ENCODE results near the gene MTA3.

MTA3 gene

GRCh38 chr2:42789751-42790150 is 221.3 kb downstream of the MTA3 start:
- DNase-seq, result no peak

- no peak for DNase-seq
These were observed 223.2 kb downstream of the MTA3 start for GRCh38 chr2:42791606-42792005.

- peak; percentile 53 to 81 (median 76) for DNase-seq
These were observed 223.7 kb downstream of the MTA3 start for GRCh38 chr2:42792087-42792582.

- DNase-seq, result peak; percentile 70 to 84 (median 74)
These were observed 224.3 kb downstream of the MTA3 start, which contains the start of gene HAAO for GRCh38 chr2:42792583-42793333. Gene HAAO, minus strand, starts transcription at chr2:42792583. Its CDS starts 47 bp downstream, at chr2:42792536.

GRCh38 chr2:42793334-42794270 is 225.2 kb downstream of the MTA3 start:
- peak in 3 of 4 experiments; percentile 25 to 39 (median 31) for DNase-seq

GRCh38 chr2:42794271-42795046 is 226.0 kb downstream of the MTA3 start:
- no peak for DNase-seq

- DNase-seq, result no peak
These were observed 226.8 kb downstream of the MTA3 start for GRCh38 chr2:42795275-42795674.

GRCh38 chr2:42795841-42796301 is 227.4 kb downstream of the MTA3 start:
- DNase-seq, result peak in 3 of 4 experiments; percentile 17 to 56 (median 52)

- DNase-seq, result no peak
These were observed 228.2 kb downstream of the MTA3 start for GRCh38 chr2:42796427-42797248.

- no peak for DNase-seq
These were observed 228.8 kb downstream of the MTA3 start for GRCh38 chr2:42797281-42797680.

- no peak for DNase-seq
These were observed 231.4 kb downstream of the MTA3 start for GRCh38 chr2:42799881-42800280.

GRCh38 chr2:42800461-42800962 is 232.1 kb downstream of the MTA3 start:
- DNase-seq, result no peak

- peak in 3 of 4 experiments; percentile 28 to 40 (median 33) for DNase-seq
These were observed 232.5 kb downstream of the MTA3 start for GRCh38 chr2:42800981-42801380.

GRCh38 chr2:42801381-42801780 is 232.9 kb downstream of the MTA3 start:
- DNase-seq, result no peak

GRCh38 chr2:42802150-42802549 is 233.7 kb downstream of the MTA3 start:
- no peak for DNase-seq

GRCh38 chr2:42804338-42804737 is 235.9 kb downstream of the MTA3 start:
- DNase-seq, result peak; percentile 75 to 92 (median 82)

- DNase-seq, result no peak
These were observed 236.5 kb downstream of the MTA3 start for GRCh38 chr2:42804891-42805290.
